Stimulated activated CD8-positive, alpha-beta memory T cell treated with anti-CD3 and anti-CD28 coated beads, Interleukin-12 subunit alpha, Interleukin-12 subunit beta, amount 100 ng/mL, for 1 hour (primary cell): ENCODE results near the gene CCNL2.
A peak's percentile ranks its signal among the peaks of the same experiment; 100 is the strongest.
"Not testable (repeated sequence)": the region's sequence is repeated elsewhere in the genome, so short reads cannot be mapped to it uniquely, and the experiment has no call there.

Experiments used
- DNase-seq: peaks from one replicate; pipeline ENCODE4 v3.0.0-alpha.2; 2020; ENCODE audit warnings: low read depth

CCNL2 gene

GRCh38 chr1:1399872-1400575 lies 889 bp upstream of the CCNL2 start:
- DNase-seq = no peak

GRCh38 chr1:1398677-1399186 lies 403 bp downstream of the CCNL2 start:
- no peak for DNase-seq

- DNase-seq = no peak
These were observed 1.2 kb downstream of the CCNL2 start for GRCh38 chr1:1397839-1398523.

- no peak for DNase-seq
These were observed 4.0 kb downstream of the CCNL2 start for GRCh38 chr1:1395166-1395565.

GRCh38 chr1:1394116-1394515 lies 5.0 kb downstream of the CCNL2 start:
- DNase-seq = no peak

DNA sequence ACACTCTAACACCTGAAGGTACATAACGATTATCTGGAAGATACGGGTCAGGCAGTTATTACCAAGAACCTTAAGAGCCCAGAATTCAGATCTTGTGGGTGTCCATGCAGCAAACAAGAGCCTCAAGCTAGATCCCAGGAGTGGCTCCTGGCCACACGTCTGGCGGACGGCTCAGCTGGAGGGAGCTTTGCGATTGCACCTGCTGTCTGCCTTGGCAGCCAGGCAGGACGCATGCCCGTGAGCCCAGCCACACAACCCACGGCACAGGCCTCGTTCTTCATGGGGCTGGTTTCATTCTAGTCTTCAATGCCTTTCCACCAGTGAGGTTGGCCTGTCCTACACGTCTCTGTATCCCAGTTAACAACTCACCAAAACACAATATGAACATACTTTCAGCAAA lies 5.7 kb downstream of the CCNL2 start:
- DNase-seq = no peak

DNA sequence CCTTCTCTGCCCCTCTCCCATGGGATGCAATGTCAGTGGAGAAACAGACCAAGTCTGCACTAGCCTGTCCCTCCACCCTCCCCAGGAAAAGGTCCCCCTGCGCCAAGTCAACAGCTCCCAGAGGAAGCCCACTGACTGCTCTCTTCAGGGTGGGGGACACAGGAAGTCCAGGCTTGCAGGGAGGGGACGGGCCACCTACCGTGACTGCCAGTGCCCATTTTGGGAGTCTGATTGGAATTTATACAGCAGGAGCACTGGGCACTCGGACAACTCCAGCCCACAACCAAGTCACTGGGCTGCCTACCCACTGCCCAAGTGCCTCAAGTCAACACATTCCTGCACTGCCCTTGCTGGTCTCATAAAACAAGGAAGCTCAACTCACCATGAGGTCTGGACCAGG lies 6.1 kb downstream of the CCNL2 start:
- no peak for DNase-seq

DNA sequence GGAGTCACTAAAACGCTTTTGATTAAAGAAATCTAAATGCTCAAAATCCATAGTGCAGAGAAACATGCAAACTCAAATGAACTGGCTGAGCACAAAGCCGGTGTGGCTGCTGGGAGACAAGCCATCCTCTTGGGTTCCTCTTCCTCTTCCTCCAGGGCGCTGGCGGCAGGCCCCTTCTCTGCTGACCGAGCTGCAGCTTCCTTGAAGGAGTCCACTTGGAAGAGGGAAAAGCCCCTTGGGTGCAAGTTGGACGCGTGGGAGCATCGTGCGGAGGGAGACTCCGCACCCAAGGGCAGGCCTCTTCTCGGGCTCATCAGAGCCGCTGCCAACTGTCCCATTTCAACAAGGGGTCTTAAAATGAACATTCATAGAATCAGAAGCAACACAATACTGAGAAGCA lies 7.9 kb downstream of the CCNL2 start:
- DNase-seq = no peak

- no peak for DNase-seq
These were observed 8.5 kb downstream of the CCNL2 start for GRCh38 chr1:1390675-1391074.

DNA sequence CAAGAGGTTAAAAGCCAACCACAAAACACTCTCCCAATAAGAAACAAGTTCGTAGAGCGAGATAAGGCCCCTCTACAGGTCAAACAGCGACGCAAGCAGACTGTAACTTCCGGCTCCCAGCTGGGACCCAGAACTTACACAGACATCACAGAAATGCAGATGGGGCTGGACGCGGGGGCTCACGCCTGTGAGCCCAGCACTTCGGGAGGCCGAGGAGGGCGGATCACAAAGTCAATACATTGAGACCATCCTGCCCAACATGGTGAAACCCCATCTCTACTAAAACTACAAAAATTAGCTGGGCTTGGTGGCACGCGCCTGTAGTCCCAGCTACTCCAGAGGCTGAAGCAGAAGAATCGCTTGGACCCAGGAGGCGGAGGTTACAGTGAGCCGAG lies 11.1 kb downstream of the CCNL2 start:
- DNase-seq = no peak

DNA sequence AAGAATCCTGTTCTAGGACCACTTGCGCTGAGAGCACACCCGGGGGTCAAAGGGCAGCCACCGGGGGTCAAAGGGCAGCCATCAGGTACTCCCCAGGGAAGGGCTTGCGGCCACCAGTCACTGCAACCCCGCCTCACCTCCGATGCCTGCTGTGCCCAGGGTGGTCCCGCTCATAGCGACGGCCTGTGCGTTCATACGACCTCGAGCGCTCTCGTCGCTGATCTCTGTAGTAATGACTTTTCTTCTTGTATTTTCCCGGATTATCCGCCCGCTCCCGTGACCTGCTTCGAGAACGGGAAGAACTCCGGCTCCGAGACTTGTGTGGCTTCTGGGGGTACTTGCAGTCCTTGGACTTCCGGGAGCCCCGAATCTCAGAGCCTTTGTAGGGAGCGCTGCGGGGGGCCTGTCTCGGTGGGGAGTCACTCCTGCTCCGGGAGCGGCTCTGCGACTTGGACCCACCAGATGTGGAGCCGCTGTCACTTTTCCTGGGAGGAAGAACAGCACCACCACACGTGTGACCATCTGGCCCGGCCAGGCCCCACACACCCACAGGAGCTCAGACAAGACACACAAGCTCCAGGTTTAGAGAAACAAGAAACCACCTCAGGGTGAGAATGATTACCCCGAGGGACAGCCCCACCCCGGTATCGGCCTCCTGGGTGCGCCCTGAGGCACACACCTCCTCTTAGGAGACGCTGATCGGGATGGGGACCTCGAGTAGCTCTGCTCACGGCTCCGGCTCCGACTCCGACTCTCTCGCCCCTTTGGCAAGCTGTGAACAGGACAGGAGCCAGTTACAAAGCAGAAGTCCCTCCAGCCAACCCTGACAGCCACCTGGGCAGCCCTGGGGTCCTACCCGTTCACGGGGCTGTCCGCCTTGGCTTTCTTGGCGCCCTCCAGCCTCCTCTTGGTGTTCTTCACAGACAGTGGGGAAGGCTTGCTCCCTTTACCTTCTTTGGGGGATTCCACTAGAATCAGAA lies 11.7 kb downstream of the CCNL2 start:
- DNase-seq = no peak

DNA sequence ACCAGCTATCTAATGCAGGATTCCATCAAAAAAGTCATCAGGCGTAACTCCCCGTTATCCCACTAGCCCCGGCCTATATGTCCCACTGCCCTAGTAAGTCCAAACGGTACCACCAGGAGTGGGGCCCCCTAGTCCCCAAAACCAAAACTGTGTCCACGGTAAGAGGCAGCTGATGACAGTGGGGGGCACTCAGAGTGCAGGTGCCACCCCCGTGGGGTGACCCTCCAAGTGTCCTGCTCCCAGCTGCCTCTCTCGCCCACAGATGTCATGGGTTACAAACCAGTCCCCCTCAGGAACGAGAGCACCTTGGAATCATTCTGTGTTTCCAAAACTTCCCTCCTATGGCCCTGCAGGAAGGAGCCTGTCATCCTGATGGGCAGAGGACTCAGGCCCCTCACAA lies 13.2 kb downstream of the CCNL2 start:
- no peak for DNase-seq

DNA sequence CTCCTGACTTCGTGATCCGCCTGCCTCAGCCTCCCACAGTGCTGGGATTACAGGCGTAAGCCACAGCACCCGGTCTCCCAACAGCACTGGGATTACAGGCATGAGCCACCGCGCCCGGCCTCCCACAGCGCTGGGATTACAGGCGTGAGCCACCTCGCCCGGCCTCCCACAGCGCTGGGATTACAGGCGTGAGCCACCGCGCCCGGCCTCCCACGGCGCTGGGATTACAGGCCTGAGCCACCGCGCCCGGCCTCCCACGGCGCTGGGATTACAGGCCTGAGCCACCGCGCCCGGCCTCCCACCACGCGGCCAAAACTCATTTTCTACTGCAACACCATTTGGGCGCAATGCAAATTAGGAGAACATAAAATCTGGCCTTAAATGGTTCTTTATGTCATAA lies 13.8 kb downstream of the CCNL2 start:
- not testable (repeated sequence) for DNase-seq

- no peak for DNase-seq
These were observed 17.8 kb downstream of the CCNL2 start for GRCh38 chr1:1381294-1381693.

GRCh38 chr1:1380860-1381259 lies 18.3 kb downstream of the CCNL2 start:
- no peak for DNase-seq

DNA sequence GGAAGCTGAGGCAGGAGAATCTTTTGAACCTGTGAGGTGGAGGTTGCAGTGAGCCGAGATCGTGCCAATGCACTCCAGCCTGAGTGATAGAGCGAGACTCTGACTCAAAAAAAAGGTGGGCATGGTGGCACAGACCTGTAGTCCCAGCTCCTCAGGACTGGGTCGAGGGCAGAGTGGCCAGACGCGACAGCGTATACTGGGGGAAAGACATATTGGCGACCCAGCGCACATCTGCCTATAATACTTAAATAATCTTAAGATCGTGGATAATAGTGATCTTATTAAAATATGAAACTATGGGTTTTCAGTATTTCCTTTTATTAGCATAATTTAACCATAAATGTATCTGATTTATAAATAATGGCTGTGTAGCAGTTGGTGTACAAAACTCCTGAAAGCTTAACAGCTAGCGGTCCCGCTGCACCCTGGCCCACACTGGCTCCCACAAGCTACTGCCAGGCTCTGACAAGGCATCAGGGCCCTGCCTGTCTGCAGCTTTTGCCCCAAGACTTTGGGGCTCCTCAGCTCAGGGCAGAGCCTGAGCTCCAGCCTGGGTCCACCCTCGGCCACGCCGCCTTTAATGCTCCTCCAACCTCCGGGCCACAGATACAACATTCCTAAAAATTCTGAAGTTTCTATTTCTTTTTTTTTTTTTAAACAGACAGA lies 21.5 kb downstream of the CCNL2 start:
- DNase-seq = no peak

GRCh38 chr1:1376551-1377226 lies 22.4 kb downstream of the CCNL2 start:
- DNase-seq = no peak

DNA sequence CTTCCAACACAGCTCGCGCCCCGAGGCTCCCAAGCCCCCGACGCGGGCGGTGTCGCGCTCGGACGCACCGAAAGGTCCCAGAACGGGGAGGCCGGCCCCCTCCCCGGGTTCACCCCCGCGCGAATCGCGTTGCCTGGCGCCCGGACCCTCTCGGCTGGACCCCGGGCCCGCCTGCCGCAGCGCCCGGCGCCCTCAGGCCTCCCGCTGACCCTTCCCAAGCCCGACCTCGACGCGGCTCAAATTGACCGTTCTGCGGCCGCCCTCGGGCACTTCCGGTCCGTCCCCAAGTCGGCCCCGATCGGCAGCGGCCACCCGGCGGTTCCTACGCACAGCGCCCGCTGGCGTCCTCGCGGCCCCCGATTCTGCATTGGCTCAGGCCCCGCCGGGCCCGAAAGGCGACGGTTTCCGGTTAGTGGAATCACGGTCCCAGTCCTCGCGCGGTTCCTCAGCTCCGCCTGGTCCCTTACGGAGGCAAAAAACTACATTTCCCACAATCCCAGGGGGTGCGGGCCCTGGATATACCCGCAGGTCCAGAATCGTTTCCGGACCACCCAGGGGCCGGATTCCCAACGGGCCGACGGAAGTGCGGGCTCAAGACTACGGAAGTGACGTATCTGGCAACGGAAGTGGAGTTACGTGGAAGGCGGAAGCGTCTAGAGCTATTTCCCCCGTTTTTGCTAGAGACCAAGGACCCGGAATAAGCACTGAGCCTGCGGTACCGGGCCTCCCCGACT lies 24.0 kb downstream of the CCNL2 start, which contains the start of gene AURKAIP1:
AURKAIP1 (minus strand) TSS at position 279 of the 734 bp plus-strand sequence. CDS start 451 bp downstream, outside the sequence.
- DNase-seq = peak; percentile 90

GRCh38 chr1:1374589-1374928 lies 24.6 kb downstream of the CCNL2 start:
- DNase-seq = no peak

DNA sequence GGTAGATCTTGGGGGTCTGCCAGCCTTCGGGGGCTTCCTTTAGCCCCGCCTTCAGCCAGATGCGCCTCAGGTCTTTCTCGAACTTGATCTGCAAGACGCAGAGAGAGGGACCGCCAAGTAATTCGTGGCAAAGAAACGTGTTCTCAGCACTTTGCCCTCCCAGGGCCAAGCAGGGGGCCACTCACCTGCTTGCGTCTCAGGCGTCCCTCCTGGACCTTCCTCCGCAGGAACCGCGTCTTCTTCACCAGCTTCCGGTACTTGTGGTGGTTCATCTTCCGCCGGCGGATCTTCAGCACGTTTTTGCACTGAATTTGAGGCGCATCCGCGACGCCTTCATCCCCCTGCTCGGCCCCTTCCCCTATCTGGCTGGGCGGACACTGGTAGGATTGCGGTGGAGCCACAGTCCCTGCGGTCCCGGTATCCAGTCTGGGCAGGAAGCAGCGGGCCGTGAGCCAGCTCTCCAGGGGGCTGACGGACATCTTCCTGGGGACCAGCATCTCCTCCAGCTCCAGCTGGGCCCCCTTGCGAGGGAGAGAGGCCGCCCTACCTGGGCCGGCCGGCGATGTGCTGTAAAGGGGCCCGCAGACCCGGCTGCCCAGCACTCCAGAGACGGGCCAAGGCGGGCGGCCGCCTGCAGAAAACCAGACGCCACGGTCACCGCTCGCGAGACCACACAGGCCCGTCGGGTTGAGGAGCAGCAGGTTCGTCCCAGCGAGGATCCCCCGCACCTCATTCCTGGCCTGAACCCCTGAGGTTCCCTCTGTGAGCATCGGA lies 25.1 kb downstream of the CCNL2 start:
- DNase-seq = no peak
